GM12892 (cell line): ENCODE measurements around the gene E2F6.

Experiments used
- POLR2A ChIP-seq: IDR thresholded peaks from 2 replicates; pipeline ENCODE4 v1.6.1; 2011; ENCODE audit warnings: low read depth, low read length, control low read depth
- TAF1 ChIP-seq: IDR thresholded peaks from 2 replicates; pipeline ENCODE4 v1.6.1; 2011; ENCODE audit warnings: low read depth, mild to moderate bottlenecking, control low read depth, low read length, borderline replicate concordance

- TF ChIP-seq POLR2A (no peak), TAF1 (no peak)
Observed at GRCh38 chr2:11481426-11481788, 15.4 kb upstream of the E2F6 start.
